Stimulated activated CD8-positive, alpha-beta memory T cell treated with anti-CD3 and anti-CD28 coated beads, Interleukin-7, amount 100 ng/mL, for 48 hours (primary cell): Measurements from ENCODE around the gene KSR1.

ENCODE experiments used
- DNase-seq, 2 donors: peaks; one replicate each; pipeline ENCODE4 v3.0.0-alpha.2; 2020; ENCODE audit warnings: low read depth in 1 of 2; ENCODE audit errors: extremely low read depth in 1 of 2

The KSR1 gene

GRCh38 chr17:27532269-27533263 is 76.3 kb downstream of the KSR1 start:
- no peak for DNase-seq

GRCh38 chr17:27533874-27534815 is 77.9 kb downstream of the KSR1 start:
- DNase-seq: no peak

GRCh38 chr17:27535178-27535928 is 79.1 kb downstream of the KSR1 start:
- no peak for DNase-seq

GRCh38 chr17:27535975-27536374 is 79.7 kb downstream of the KSR1 start:
- DNase-seq: no peak

- no peak for DNase-seq
Measured at GRCh38 chr17:27536781-27537180, 80.5 kb downstream of the KSR1 start.

GRCh38 chr17:27538156-27538955 is 82.1 kb downstream of the KSR1 start:
- no peak for DNase-seq

- no peak for DNase-seq
Measured at GRCh38 chr17:27539152-27539551, 82.9 kb downstream of the KSR1 start.

- DNase-seq: no peak
Measured at GRCh38 chr17:27539794-27540317, 83.6 kb downstream of the KSR1 start.

- no peak for DNase-seq
Measured at GRCh38 chr17:27540318-27541101, 84.3 kb downstream of the KSR1 start.

GRCh38 chr17:27541301-27542023 is 85.2 kb downstream of the KSR1 start:
- no peak for DNase-seq

GRCh38 chr17:27542841-27543463 is 86.7 kb downstream of the KSR1 start:
- DNase-seq: no peak

GRCh38 chr17:27543464-27543856 is 87.2 kb downstream of the KSR1 start:
- DNase-seq: no peak

GRCh38 chr17:27543958-27544349 is 87.7 kb downstream of the KSR1 start:
- DNase-seq: no peak

GRCh38 chr17:27544350-27545131 is 88.3 kb downstream of the KSR1 start:
- DNase-seq: peak; percentile 65 to 90

- DNase-seq: no peak
Measured at GRCh38 chr17:27545562-27546229, 89.4 kb downstream of the KSR1 start.

GRCh38 chr17:27546624-27547300 is 90.5 kb downstream of the KSR1 start:
- DNase-seq: peak in 1 of 2 donors; percentile 35
